GM23248 (cell line): Measurements from ENCODE around the gene ADAMTS14. TPM values are rescaled to one million over a fixed set of nuclear protein-coding genes. Genes with fewer than 3 reads are reported as not detected.

ENCODE experiments used
- DNase-seq: peaks from one replicate; pipeline ENCODE4 v3.0.0-alpha.2; 2015
- H2AFZ ChIP-seq: fragments of 200-600 bp; sonication (generic); 2 replicates; pipeline ENCODE4 v1.6.1; 2016; ENCODE audit warnings: antibody characterized with exemption
- H3F3A ChIP-seq: fragments of 200-600 bp; sonication (generic); 2 replicates; pipeline ENCODE4 v1.6.1; 2016; ENCODE audit warnings: mild to moderate bottlenecking, antibody characterized with exemption, mixed run types; ENCODE audit not compliant: insufficient read depth
- H3K27ac ChIP-seq: fragments of 200-600 bp; sonication (generic); 2 replicates; pipeline ENCODE4 v1.5.1; 2016; ENCODE audit warnings: mild to moderate bottlenecking
- H3K27me3 ChIP-seq: fragments of 200-600 bp; sonication (generic); replicated peaks from 2 replicates; pipeline ENCODE4 v1.6.1; 2016; ENCODE audit warnings: mild to moderate bottlenecking; ENCODE audit not compliant: insufficient read depth
- H3K36me3 ChIP-seq: fragments of 200-600 bp; sonication (generic); 2 replicates; pipeline ENCODE4 v1.6.1; 2016; ENCODE audit warnings: low read depth, mild to moderate bottlenecking
- H3K4me1 ChIP-seq: fragments of 200-600 bp; sonication (generic); 2 replicates; pipeline ENCODE4 v1.6.1; 2016; ENCODE audit warnings: mild to moderate bottlenecking; ENCODE audit not compliant: insufficient read depth
- H3K4me2 ChIP-seq: fragments of 200-600 bp; sonication (generic); one replicate; pipeline ENCODE4 v1.6.1; 2016; ENCODE audit warnings: mild to moderate bottlenecking; ENCODE audit not compliant: unreplicated experiment
- H3K4me3 ChIP-seq: fragments of 200-600 bp; sonication (generic); 2 replicates; pipeline ENCODE4 v1.5.1; 2016; ENCODE audit warnings: mild to moderate bottlenecking
- H3K79me2 ChIP-seq: fragments of 200-600 bp; sonication (generic); 2 replicates; pipeline ENCODE4 v1.6.1; 2016; ENCODE audit warnings: mild to moderate bottlenecking; ENCODE audit not compliant: insufficient read depth
- H3K9ac ChIP-seq: fragments of 200-600 bp; sonication (generic); 2 replicates; pipeline ENCODE4 v1.6.1; 2016; ENCODE audit warnings: mild to moderate bottlenecking
- H3K9me2 ChIP-seq: fragments of 200-600 bp; sonication (generic); 2 replicates; pipeline ENCODE4 v1.6.1; 2016; ENCODE audit warnings: mixed run types, mild to moderate bottlenecking, moderate library complexity; ENCODE audit not compliant: insufficient read depth
- H3K9me3 ChIP-seq: fragments of 200-600 bp; sonication (generic); one replicate; pipeline ENCODE4 v1.6.1; 2017; ENCODE audit warnings: low read depth
- H4K20me1 ChIP-seq: fragments of 200-600 bp; sonication (generic); 2 replicates; pipeline ENCODE4 v1.6.0; 2016; ENCODE audit not compliant: insufficient read depth
- EZH2 ChIP-seq: fragments of 200-600 bp; sonication (generic); IDR thresholded peaks from 2 replicates; pipeline ENCODE4 v1.6.1; 2018; ENCODE audit warnings: antibody characterized with exemption, mild to moderate bottlenecking; ENCODE audit not compliant: insufficient read depth, poor library complexity, severe bottlenecking
- EZH2phosphoT487 ChIP-seq: fragments of 200-600 bp; sonication (generic); IDR thresholded peaks from 2 replicates; pipeline ENCODE4 v1.6.1; 2018; ENCODE audit warnings: antibody characterized with exemption, moderate library complexity, mild to moderate bottlenecking, low read depth; ENCODE audit not compliant: insufficient read depth
- WGBS, 2 experiments: methylation state at CpG; one replicate each; pipeline ENCODE4 v1.1.6; 2015 to 2017; ENCODE audit warnings: low lambda C conversion rate in 2 of 2, low coverage in 1 of 2; ENCODE audit errors: missing lambda C conversion rate in 2 of 2; 5-methylcytosine and 5-hydroxymethylcytosine counted together
- in situ Hi-C: fragments of 300-500 bp; cut with MboI; formaldehyde crosslinking; loops from 2 replicates; pipeline ENCODE4 v1.15.0; 2020
- polyA plus RNA-seq: library from polyadenylated mRNA; unstranded; fragments of >200 nt; fragmentation: Nextera tagmentation; extraction: Ambion mirVana; gene quantifications from 2 replicates; pipeline ENCODE4 v1.2.1, GENCODE V29; 2016
- total RNA-seq: library from RNA; depleted of rRNA; stranded (reverse); fragments of >200 nt; shearing (Covaris generic); gene quantifications from 2 replicates; pipeline ENCODE4 v1.2.3, GENCODE V29; 2014

The ADAMTS14 gene
- total and polyA plus RNA-seq, 2 experiments from 2014 or later, result 0.91 to 0.97 TPM

DNA sequence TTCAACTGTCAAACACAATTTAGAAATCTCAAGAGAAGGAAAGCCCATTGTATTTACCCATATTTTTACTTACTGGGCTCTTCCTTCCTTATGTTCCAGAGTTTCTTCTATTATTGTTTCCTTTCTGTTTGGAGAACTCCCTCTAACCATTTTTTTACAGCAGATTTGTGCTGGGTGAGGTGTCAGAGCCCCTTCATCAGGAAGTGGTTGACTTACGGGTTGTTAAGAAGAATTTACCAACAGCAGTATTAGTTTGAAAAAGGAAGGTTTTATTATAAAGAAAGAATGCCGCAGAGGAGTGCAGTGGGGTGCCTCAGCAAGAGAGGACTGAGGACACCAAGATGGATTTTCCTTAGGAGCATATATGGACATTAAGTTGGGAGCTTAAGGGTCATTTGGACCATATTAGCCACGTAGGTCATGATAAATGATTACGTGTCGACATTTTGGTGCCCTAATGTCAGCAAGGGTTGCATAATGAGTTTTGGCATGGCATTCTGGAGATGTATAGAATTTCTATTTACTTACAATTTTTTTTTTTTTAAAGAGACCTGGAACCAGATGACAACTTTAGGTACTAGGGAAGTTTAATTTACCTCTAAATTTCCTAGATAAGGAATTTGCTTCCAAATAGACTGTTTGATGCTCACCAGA lies 119.2 kb downstream of the ADAMTS14 start:
- no peak overlapping the region for H3K4me3 ChIP-seq
- no peak overlapping the region for H2AFZ ChIP-seq
- no peaks in the 10 kb centered on the region for H3K79me2 ChIP-seq
- WGBS, 2 experiments, result 63 to 69% methylated on average over 5 of the region's 5 CpGs
- 0 out of 2 replicates have a peak, but pooled peaks cover 6% of the 10 kb centered on the region for H3K4me1 ChIP-seq
- in situ Hi-C loops, result no loop called here
- H3K27me3 ChIP-seq, result peaks cover 13% of the 10 kb centered on the region; the same call in 1 of the 2 replicates
- no peak overlapping the region for H3K27ac ChIP-seq
- DNase-seq, result no peak
- H4K20me1 ChIP-seq, result no peaks in the 10 kb centered on the region
- H3K4me2 ChIP-seq, result no peak overlapping the region
- H3K9me3 ChIP-seq, result no peaks in the 10 kb centered on the region
- TF ChIP-seq EZH2, result no peak
- TF ChIP-seq EZH2phosphoT487, result no peak
- H3K36me3 ChIP-seq, result no peaks in the 10 kb centered on the region
- no peak overlapping the region for H3K9ac ChIP-seq
- H3K9me2 ChIP-seq, result no peaks in the 10 kb centered on the region
- H3F3A ChIP-seq, result no peaks in the 10 kb centered on the region

DNA sequence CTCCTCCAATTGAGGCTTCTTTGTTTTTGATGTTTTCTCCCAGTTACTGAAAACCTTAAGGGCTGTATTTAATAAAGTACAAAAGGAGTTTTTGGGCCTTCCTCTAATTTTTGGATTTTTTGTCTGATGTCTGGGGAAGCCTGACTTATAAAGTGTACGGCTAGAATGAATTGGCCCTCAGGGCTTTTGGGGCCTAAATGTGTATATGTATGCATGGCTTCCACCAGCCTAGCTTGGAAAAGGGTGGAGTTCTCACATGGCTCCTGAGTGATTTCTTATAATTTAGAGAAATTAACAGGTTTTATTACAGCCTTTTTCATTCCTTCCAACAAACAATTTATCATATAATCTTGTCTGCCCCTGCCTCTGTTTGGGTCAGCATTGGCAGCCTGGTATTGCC lies 123.3 kb downstream of the ADAMTS14 start:
- H3K27ac ChIP-seq, result no peak overlapping the region
- in situ Hi-C loops, result no loop called here
- H4K20me1 ChIP-seq, result no peaks in the 10 kb centered on the region
- H3K36me3 ChIP-seq, result no peaks in the 10 kb centered on the region
- H3F3A ChIP-seq, result no peaks in the 10 kb centered on the region
- no peak for TF ChIP-seq EZH2phosphoT487
- no peak for TF ChIP-seq EZH2
- no peaks in the 10 kb centered on the region for H3K79me2 ChIP-seq
- no peak overlapping the region for H3K4me3 ChIP-seq
- H3K4me2 ChIP-seq, result no peak overlapping the region
- H3K9me2 ChIP-seq, result no peaks in the 10 kb centered on the region
- no peak overlapping the region for H3K9ac ChIP-seq
- H3K27me3 ChIP-seq, result peaks cover 16% of the 10 kb centered on the region; the same call in 1 of the 2 replicates
- WGBS, 2 experiments, result 25 to 31% methylated on average over 1 of the region's 1 CpG
- H3K4me1 ChIP-seq, result 0 out of 2 replicates have a peak, but pooled peaks cover 8% of the 10 kb centered on the region
- no peak for DNase-seq
- no peak overlapping the region for H2AFZ ChIP-seq
- H3K9me3 ChIP-seq, result no peaks in the 10 kb centered on the region

DNA sequence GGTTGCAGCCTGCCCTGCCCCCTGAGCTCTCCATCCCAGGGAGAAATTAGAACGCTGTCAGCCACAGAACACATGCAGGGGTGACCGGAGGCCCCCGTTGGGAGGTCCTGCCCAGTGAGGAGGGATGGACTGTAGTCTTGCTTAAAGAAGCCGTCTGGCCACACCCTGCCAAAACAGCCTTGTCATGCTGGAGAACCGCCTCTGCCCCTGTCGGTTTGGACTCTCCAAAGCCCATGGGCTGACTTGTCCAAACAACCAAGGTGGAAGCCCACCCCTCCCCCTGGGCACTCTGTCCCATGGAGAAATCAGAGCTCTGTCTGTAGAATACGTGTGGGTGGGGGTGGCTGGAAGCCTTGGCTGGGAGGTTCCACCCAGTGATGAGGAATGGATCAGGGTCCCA lies 125.5 kb downstream of the ADAMTS14 start:
- in situ Hi-C loops, result no loop called here
- 51 to 63% methylated on average over 6 to 7 of the region's 7 CpGs for WGBS, 2 experiments
- peaks cover 16% of the 10 kb centered on the region; the same call in 1 of the 2 replicates for H3K27me3 ChIP-seq
- no peak overlapping the region for H3K4me2 ChIP-seq
- no peak overlapping the region for H3K27ac ChIP-seq
- no peaks in the 10 kb centered on the region for H3K9me3 ChIP-seq
- H2AFZ ChIP-seq, result no peak overlapping the region
- no peaks in the 10 kb centered on the region for H4K20me1 ChIP-seq
- H3K9me2 ChIP-seq, result no peaks in the 10 kb centered on the region
- no peaks in the 10 kb centered on the region for H3K79me2 ChIP-seq
- H3K4me3 ChIP-seq, result no peak overlapping the region
- no peak for DNase-seq
- H3K36me3 ChIP-seq, result no peaks in the 10 kb centered on the region
- no peak overlapping the region for H3K9ac ChIP-seq
- H3K4me1 ChIP-seq, result 0 out of 2 replicates have a peak, but pooled peaks cover 8% of the 10 kb centered on the region
- no peak for TF ChIP-seq EZH2
- no peak for TF ChIP-seq EZH2phosphoT487
- no peaks in the 10 kb centered on the region for H3F3A ChIP-seq

GRCh38 chr10:70799124-70799523 lies 126.8 kb downstream of the ADAMTS14 start:
- Histone ChIP-seq H3K79me2 (no peaks in the 10 kb centered on the region), H3K9me2 (no peaks in the 10 kb centered on the region), H4K20me1 (no peaks in the 10 kb centered on the region), H2AFZ (no peak overlapping the region), H3K9ac (no peak overlapping the region), H3K27ac (no peak overlapping the region), H3F3A (no peaks in the 10 kb centered on the region), H3K27me3 (peaks cover 16% of the 10 kb centered on the region; the same call in 1 of the 2 replicates), H3K4me3 (no peak overlapping the region), H3K4me1 (0 out of 2 replicates have a peak, but pooled peaks cover 8% of the 10 kb centered on the region), H3K36me3 (no peaks in the 10 kb centered on the region), H3K4me2 (no peak overlapping the region), H3K9me3 (no peaks in the 10 kb centered on the region)
- in situ Hi-C loops, result no loop called here
- peak; percentile 61 for DNase-seq
- 41 to 53% methylated on average over 5 of the region's 5 CpGs for WGBS, 2 experiments
- TF ChIP-seq EZH2phosphoT487 (no peak), EZH2 (no peak)
